IMR-90 (cell line): ENCODE measurements around the gene MLLT3. TPM values are rescaled to one million over a fixed set of nuclear protein-coding genes. Genes with fewer than 3 reads are reported as not detected.

Experiments used
- ATAC-seq: fragments of 200-7000 bp; cut with Tn5 transposase; 2 replicates; pipeline ENCODE4 v1.9.1; 2020; ENCODE audit warnings: low read depth, mild to moderate bottlenecking, moderate library complexity
- BruUV-seq: library from RNA; stranded (reverse); fragments of 400-500 nt; replicated peaks from 2 replicates; lab custom pipeline; 2021; lab: Mats Ljungman, UMichigan
- CTCF ChIA-PET: fragments of 300-600 bp; formaldehyde crosslinking; extraction: SDS; loops from one replicate; lab custom pipeline; 2021; ENCODE audit warnings: antibody characterized with exemption; lab: Yijun Ruan, JAX
- POLR2A ChIA-PET: fragments of 300-600 bp; sonication (Branson Sonifier 250); formaldehyde crosslinking; loops from one replicate; lab custom pipeline; 2022; ENCODE audit warnings: antibody characterized with exemption; ENCODE audit not compliant: unreplicated experiment; lab: Charles Lee
- DNase-seq: peaks from one replicate; pipeline ENCODE4 v3.0.0; 2013
- H2AFZ ChIP-seq: replicated peaks from 2 replicates; pipeline ENCODE3; 2013; ENCODE audit warnings: low read length, mild to moderate bottlenecking; ENCODE audit not compliant: poor library complexity
- H2AK5ac ChIP-seq: 2 replicates; pipeline ENCODE4 v1.6.1; 2013; ENCODE audit warnings: low read depth, low read length, inconsistent platforms
- H2AK9ac ChIP-seq: replicated peaks from 2 replicates; pipeline ENCODE3; 2013; ENCODE audit warnings: mild to moderate bottlenecking, low read depth, low read length, moderate library complexity; ENCODE audit not compliant: poor library complexity
- H2BK120ac ChIP-seq: 2 replicates; pipeline ENCODE4 v1.6.1; 2013; ENCODE audit warnings: low read depth, low read length, inconsistent platforms
- H2BK15ac ChIP-seq: 3 replicates; pipeline ENCODE4 v1.6.1; 2013; ENCODE audit warnings: low read depth, low read length, inconsistent platforms
- H2BK20ac ChIP-seq: 2 replicates; pipeline ENCODE4 v1.6.1; 2013; ENCODE audit warnings: low read depth, mild to moderate bottlenecking, inconsistent platforms, low read length, moderate library complexity
- H2BK5ac ChIP-seq: 2 replicates; pipeline ENCODE4 v1.6.1; 2013; ENCODE audit warnings: mild to moderate bottlenecking, low read depth, low read length, inconsistent platforms; ENCODE audit not compliant: poor library complexity, severe bottlenecking
- H3K14ac ChIP-seq: replicated peaks from 2 replicates; pipeline ENCODE4 v1.6.1; 2013; ENCODE audit warnings: low read depth, low read length, inconsistent platforms
- H3K18ac ChIP-seq: 2 replicates; pipeline ENCODE4 v1.6.1; 2013; ENCODE audit warnings: low read depth, low read length, control low read depth
- H3K23ac ChIP-seq: 2 replicates; pipeline ENCODE4 v1.6.1; 2013; ENCODE audit warnings: low read depth, low read length, inconsistent platforms
- H3K27ac ChIP-seq: 2 replicates; pipeline ENCODE4 v1.5.1; 2013; ENCODE audit warnings: mild to moderate bottlenecking, control low read depth, low read length; ENCODE audit not compliant: insufficient read depth
- H3K27me3 ChIP-seq: 2 replicates; pipeline ENCODE4 v1.6.1; 2013; ENCODE audit warnings: low read length; ENCODE audit not compliant: control insufficient read depth, insufficient read depth
- H3K36me3 ChIP-seq: 2 replicates; pipeline ENCODE4 v1.6.1; 2013; ENCODE audit warnings: low read length, mixed read lengths; ENCODE audit not compliant: control insufficient read depth, insufficient read depth
- H3K4ac ChIP-seq: 2 replicates; pipeline ENCODE4 v1.6.1; 2013; ENCODE audit warnings: low read depth, low read length, inconsistent platforms
- H3K4me1 ChIP-seq: 2 replicates; pipeline ENCODE4 v1.6.1; 2013; ENCODE audit warnings: low read length, mixed read lengths; ENCODE audit not compliant: control insufficient read depth, insufficient read depth
- H3K4me2 ChIP-seq: 2 replicates; pipeline ENCODE4 v1.6.1; 2013; ENCODE audit warnings: low read depth, mild to moderate bottlenecking, control low read depth, low read length, moderate library complexity
- H3K4me3 ChIP-seq: 2 replicates; pipeline ENCODE4 v1.5.1; 2013; ENCODE audit warnings: low read depth, mild to moderate bottlenecking, control low read depth, low read length, moderate library complexity; ENCODE audit not compliant: insufficient read depth
- H3K56ac ChIP-seq: 2 replicates; pipeline ENCODE4 v1.6.1; 2013; ENCODE audit warnings: low read length, inconsistent platforms; ENCODE audit not compliant: insufficient read depth; ENCODE audit errors: extremely low read depth
- H3K79me1 ChIP-seq, 2 experiments: 2 replicates each; pipeline ENCODE4 v1.6.1; 2013; ENCODE audit warnings: low read length in 2 of 2, inconsistent platforms in 1 of 2, low read depth in 1 of 2
- H3K9ac ChIP-seq: 2 replicates; pipeline ENCODE4 v1.6.1; 2013; ENCODE audit warnings: low read depth, low read length, control low read depth
- H3K9me1 ChIP-seq: 2 replicates; pipeline ENCODE4 v1.6.1; 2013; ENCODE audit warnings: low read length, inconsistent platforms; ENCODE audit not compliant: insufficient read depth
- H3K9me3 ChIP-seq: 2 replicates; pipeline ENCODE4 v1.6.1; 2013; ENCODE audit warnings: low read length; ENCODE audit not compliant: control insufficient read depth, insufficient read depth
- H4K20me1 ChIP-seq: 2 replicates; pipeline ENCODE4 v1.6.1; 2013; ENCODE audit warnings: low read length, inconsistent platforms; ENCODE audit not compliant: insufficient read depth
- H4K5ac ChIP-seq: 2 replicates; pipeline ENCODE4 v1.6.1; 2013; ENCODE audit warnings: mild to moderate bottlenecking, low read depth, low read length, control low read depth
- H4K8ac ChIP-seq, 2 experiments: 2 replicates each; pipeline ENCODE4 v1.6.1; 2013; ENCODE audit warnings: low read depth in 2 of 2, low read length in 2 of 2, control low read depth in 1 of 2, inconsistent platforms in 1 of 2
- H4K91ac ChIP-seq: 2 replicates; pipeline ENCODE4 v1.6.1; 2013; ENCODE audit warnings: low read depth, low read length, inconsistent platforms; ENCODE audit not compliant: insufficient read depth
- CTCF ChIP-seq: conservative IDR thresholded peaks from 2 replicates; pipeline ENCODE4 v1.5.1; 2012; ENCODE audit warnings: mild to moderate bottlenecking, low read depth, low read length, improper control_type of control experiment
- FOS ChIP-seq: fragments of 150-350 bp; IDR thresholded peaks from 2 replicates; pipeline ENCODE4 v1.6.1; 2016; ENCODE audit warnings: low read depth, low read length
- MAZ ChIP-seq: IDR thresholded peaks from 2 replicates; pipeline ENCODE4 v1.6.1; 2012; ENCODE audit warnings: low read depth, mild to moderate bottlenecking, low read length, improper control_type of control experiment, moderate library complexity, borderline replicate concordance
- POLR2A ChIP-seq: IDR thresholded peaks from 2 replicates; pipeline ENCODE4 v1.6.1; 2012; ENCODE audit warnings: mild to moderate bottlenecking, low read depth, low read length
- WGBS, 2 experiments: methylation state at CpG; one replicate each; pipeline versions ENCODE4 v1.1.5 to v1.1.7; 2013; ENCODE audit warnings: missing lambda C conversion rate in 2 of 2; ENCODE audit not compliant: insufficient read length in 1 of 2; ENCODE audit errors: extremely low coverage in 2 of 2; 5-methylcytosine and 5-hydroxymethylcytosine counted together
- dilution Hi-C: fragments of 300-500 bp; cut with HindIII; formaldehyde crosslinking; loops from one replicate; pipeline ENCODE4 v1.14.3; 2018; ENCODE audit warnings: low sequenced_read_pairs; ENCODE audit not compliant: unreplicated experiment
- in situ Hi-C: fragments of 300-500 bp; cut with MboI; formaldehyde crosslinking; loops from 3 replicates; pipeline ENCODE4 v1.14.3; 2019; ENCODE audit warnings: low sequenced_read_pairs, inconsistent platforms, mixed read lengths
- intact Hi-C: fragments of 100-400 bp; cut with micrococcal nuclease; formaldehyde crosslinking; loops from 2 replicates; pipeline ENCODE4 v1.10.0; 2022
- polyA plus RNA-seq, 3 experiments: library from polyadenylated mRNA; depleted of rRNA; stranded (reverse); fragments of >200 nt; gene quantifications; 2 replicates each; pipeline ENCODE4 v1.2.3, GENCODE V29; 2012; ENCODE audit warnings: low replicate concordance in 1 of 3
- total RNA-seq: library from RNA; depleted of rRNA; stranded (reverse); fragments of >200 nt; gene quantifications from 2 replicates; pipeline ENCODE4 v1.2.3, GENCODE V29; 2012

The MLLT3 gene
- total and polyA plus RNA-seq, 2 of the 4 experiments (the other 2 are of a cell fraction) = 10.4 to 21.1 TPM

- Histone ChIP-seq H4K5ac (no peak overlapping the region), H3K9me1 (no peaks in the 10 kb centered on the region), H3K9ac (no peak overlapping the region), H3K4me3 (no peak overlapping the region), H4K91ac (no peak overlapping the region), H3K4me1 (no peaks in the 10 kb centered on the region), H2BK5ac (no peak overlapping the region), H2BK20ac (no peak overlapping the region), H4K20me1 (no peaks in the 10 kb centered on the region; the same call in 1 of the 2 replicates), H2AFZ (no peak overlapping the region), H3K4me2 (no peak overlapping the region), H3K27ac (no peak overlapping the region), H4K8ac (no peak overlapping the region), H3K18ac (no peak overlapping the region), H2BK15ac (no peak overlapping the region), H2AK5ac (no peak overlapping the region), H3K14ac (no peak overlapping the region), H2AK9ac (no peak overlapping the region), H3K27me3 (no peaks in the 10 kb centered on the region), H2BK120ac (no peak overlapping the region), H3K4ac (no peak overlapping the region), H3K56ac (no peak overlapping the region), H3K79me1 (no peaks in the 10 kb centered on the region; a peak in 1 of 4 replicates), H3K23ac (no peak overlapping the region), H3K36me3 (no peaks in the 10 kb centered on the region), H3K9me3 (no peaks in the 10 kb centered on the region)
- dilution Hi-C loops = no loop called here
- no TSS peak for BruUV-seq
- intact Hi-C loops = no loop called here
- WGBS, 2 experiments = no CpG with 5 or more reads among the region's 1 CpG
- in situ Hi-C loops = no loop called here
- POLR2A ChIA-PET = no interaction called here
- CTCF ChIA-PET = no interaction called here
- ATAC-seq (no peak), DNase-seq (no peak)
- TF ChIP-seq POLR2A (no peak), CTCF (no peak), FOS (no peak), MAZ (no peak)
These were observed 231.1 kb downstream of the MLLT3 start for GRCh38 chr9:20391208-20391607.
